Retinal pigment epithelial cell (primary cell): Measurements from ENCODE around the gene RARRES1.

Source experiments
- DNase-seq: peaks from one replicate; pipeline ENCODE4 v3.0.0-alpha.2; 2010; ENCODE audit warnings: low read depth
- H3K4me3 ChIP-seq: 2 replicates; pipeline ENCODE4 v1.5.1; 2011; ENCODE audit warnings: mild to moderate bottlenecking, low read length, control low read depth, moderate library complexity
- TF ChIP-seq, protein P1 (sequence below): conservative IDR thresholded peaks from 2 replicates; pipeline ENCODE4 v1.5.1; 2011; ENCODE audit warnings: low read depth, low read length, control low read depth, inconsistent platforms

The RARRES1 gene

DNA sequence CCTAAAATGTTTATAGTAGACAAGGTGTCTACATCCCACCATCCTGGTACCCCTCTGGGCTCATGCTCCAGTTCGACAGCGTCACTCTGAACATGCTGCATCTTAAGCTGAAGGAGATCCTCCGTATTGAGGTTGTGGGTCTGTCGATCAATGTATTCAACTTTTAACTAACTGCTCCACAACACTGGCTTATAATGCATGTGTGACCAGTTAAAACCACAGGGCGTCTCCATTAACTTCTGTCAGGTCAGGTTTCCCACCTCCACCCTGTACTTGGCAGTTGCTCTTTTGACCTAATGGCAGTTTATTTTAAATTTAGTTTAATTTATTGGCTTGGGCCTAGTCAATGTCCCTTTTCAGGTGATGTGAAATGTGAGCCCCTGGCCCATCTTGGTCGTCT is 17.8 kb upstream of the RARRES1 start:
- DNase-seq, result no peak
- TF ChIP-seq, protein P1, sequence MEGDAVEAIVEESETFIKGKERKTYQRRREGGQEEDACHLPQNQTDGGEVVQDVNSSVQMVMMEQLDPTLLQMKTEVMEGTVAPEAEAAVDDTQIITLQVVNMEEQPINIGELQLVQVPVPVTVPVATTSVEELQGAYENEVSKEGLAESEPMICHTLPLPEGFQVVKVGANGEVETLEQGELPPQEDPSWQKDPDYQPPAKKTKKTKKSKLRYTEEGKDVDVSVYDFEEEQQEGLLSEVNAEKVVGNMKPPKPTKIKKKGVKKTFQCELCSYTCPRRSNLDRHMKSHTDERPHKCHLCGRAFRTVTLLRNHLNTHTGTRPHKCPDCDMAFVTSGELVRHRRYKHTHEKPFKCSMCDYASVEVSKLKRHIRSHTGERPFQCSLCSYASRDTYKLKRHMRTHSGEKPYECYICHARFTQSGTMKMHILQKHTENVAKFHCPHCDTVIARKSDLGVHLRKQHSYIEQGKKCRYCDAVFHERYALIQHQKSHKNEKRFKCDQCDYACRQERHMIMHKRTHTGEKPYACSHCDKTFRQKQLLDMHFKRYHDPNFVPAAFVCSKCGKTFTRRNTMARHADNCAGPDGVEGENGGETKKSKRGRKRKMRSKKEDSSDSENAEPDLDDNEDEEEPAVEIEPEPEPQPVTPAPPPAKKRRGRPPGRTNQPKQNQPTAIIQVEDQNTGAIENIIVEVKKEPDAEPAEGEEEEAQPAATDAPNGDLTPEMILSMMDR, result no peak
- H3K4me3 ChIP-seq, result no peak overlapping the region

DNA sequence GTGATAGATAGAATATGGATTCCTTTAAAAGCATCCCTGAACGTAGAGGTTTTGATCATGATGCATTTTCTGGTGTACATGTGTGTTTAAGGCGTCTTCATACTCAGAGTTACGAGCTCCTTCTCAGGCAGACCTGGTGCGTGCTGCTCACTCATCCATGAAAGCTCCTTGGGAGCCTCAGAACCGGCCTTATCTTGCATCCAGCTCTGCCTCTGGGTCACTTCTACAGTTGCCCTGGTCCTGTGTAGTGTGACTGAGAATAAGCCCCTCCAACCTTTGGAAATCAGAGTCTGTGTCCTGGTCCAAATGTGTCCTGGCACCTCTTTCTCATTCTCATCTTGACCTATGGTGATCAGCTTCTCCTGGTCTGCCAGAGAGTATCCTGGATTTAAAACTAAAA is 17.3 kb upstream of the RARRES1 start:
- TF ChIP-seq, protein P1, result no peak
- DNase-seq, result no peak
- H3K4me3 ChIP-seq, result no peak overlapping the region

DNA sequence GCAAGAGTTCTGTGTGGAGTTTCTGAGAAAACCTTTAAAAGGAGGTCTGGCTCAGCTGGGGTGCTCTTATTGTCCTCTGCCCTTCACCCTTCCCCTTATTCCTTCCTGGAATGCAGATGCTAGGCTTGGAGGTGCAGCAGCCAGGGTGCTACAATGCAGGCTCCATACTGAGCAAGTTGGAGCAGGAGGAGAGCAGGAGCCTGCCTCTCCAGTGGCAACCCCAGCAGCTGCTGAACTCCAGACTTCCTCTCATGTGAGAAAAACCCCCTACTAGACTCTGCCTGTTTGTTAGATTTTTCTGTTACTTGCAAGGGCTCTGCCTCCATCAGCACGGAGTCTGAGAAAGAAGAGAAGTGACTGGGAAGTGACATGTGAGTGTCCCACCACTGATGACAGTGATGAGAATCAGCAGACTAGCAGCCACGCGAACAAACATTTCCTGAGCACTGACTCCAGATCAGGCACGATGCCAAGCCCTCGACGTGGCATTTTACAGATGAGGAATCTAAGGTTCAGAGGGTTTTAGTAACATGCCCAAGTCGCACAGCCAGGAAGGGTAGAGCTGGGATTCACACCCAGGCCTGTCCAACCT is 16.1 kb upstream of the RARRES1 start:
- no peak for DNase-seq
- H3K4me3 ChIP-seq, result no peak overlapping the region
- TF ChIP-seq, protein P1, result no peak

DNA sequence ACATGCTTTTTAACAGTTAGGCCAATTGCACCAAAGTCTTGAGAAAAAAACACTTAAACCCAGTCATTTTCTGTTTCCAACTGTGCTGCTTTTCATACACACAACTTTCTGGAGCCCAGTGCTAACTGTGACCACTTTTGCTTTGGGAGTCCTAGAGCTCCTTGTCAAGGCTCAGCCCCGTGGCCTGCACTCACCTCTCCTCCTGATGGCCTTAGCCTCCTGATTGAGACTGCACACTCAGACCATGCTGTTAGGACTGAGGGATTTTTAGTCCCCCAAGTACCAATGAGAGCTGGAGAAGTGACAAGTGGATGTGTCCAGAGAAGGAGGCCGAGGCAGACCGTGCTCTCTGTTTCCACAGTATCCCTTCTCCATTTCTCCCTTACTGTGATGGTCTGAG is 15.2 kb upstream of the RARRES1 start:
- no peak for DNase-seq
- TF ChIP-seq, protein P1, result no peak
- H3K4me3 ChIP-seq, result no peak overlapping the region

DNA sequence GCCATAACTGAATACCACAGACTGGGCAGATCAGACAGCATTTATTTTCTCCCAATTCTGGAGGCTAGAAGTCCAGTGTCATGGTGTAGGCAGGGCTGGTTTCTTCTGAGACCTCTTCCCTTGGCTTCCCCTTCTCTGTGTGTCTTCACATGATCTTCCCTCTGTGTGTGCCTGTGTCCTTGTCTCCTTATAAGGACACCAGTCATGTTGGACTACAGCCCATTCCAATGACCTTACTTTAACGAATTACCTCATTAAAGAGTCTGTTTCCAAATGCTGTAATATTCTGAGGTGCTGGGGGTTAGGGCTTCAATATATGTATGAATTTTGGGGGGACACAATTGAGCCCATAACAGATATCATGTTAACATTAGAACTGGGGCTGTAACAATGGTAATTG is 13.3 kb upstream of the RARRES1 start:
- TF ChIP-seq, protein P1, result no peak
- DNase-seq, result no peak
- no peak overlapping the region for H3K4me3 ChIP-seq

DNA sequence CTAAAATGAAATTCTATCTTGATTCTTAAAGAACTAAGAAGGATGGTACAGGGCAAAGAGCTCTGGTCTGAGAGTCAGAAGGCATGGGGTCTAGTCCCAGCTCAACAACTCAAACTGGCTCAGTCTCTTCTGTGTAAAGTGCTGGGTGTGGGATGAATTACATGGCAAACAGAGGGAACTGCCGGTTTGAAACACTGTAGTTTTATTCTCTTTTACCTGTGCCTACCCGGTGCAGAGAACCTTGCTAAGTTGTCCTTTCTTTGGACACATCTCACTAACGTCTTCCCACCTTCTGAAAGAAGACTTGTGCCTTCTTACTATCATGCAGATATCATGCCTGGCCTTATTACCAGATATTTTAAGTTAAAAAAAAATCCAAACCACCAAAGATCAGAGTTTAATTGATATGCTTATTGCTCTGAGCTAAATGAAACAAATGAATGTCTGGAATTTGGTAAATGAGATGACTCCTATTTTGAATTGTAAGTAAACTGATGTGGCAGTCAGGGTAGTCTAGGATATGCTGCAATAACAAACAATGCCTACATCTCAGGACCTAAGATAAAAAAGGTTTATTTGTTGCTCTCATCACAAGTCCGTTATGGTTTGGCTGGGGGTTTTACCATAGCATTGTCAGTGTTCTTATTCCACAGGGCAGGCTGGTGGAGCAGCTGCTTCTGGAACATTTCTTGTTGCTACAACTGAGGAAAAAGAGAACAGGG is 12.5 kb upstream of the RARRES1 start:
- TF ChIP-seq, protein P1, result no peak
- H3K4me3 ChIP-seq, result no peak overlapping the region
- no peak for DNase-seq
